CD4-positive, alpha-beta T cell (primary cell): Measurements from ENCODE around the gene TRIB2. TPM values are rescaled to one million over a fixed set of nuclear protein-coding genes. Genes with fewer than 3 reads are reported as not detected.

Experiments
- ATAC-seq: fragments of 200-7000 bp; cut with Tn5 transposase; one replicate; pipeline ENCODE4 v1.10.0; 2022; ENCODE audit warnings: mild to moderate bottlenecking; ENCODE audit not compliant: poor library complexity
- CTCF ChIA-PET: fragments of 350-600 bp; sonication (Branson Sonifier 250); formaldehyde crosslinking; loops from one replicate; lab custom pipeline; 2021; ENCODE audit warnings: antibody characterized with exemption, inconsistent platforms; lab: Charles Lee
- POLR2A ChIA-PET: fragments of 350-600 bp; sonication (Branson Sonifier 250); formaldehyde crosslinking; loops from one replicate; lab custom pipeline; 2021; ENCODE audit warnings: antibody characterized with exemption, inconsistent platforms; lab: Charles Lee
- DNase-seq, 14 experiments: peaks; one replicate each; pipeline ENCODE4 v3.0.0-alpha.2; 2013 to 2020; ENCODE audit warnings: mixed read lengths in 2 of 14
- H3K27ac ChIP-seq, 2 donors: one replicate each; pipeline versions ENCODE4 v1.5.1 to v1.7.0; 2013; ENCODE audit warnings: low read length in 2 of 2, low read depth in 1 of 2, mild to moderate bottlenecking in 1 of 2
- H3K27me3 ChIP-seq, 2 experiments: 1 replicate in 1 of 2; 2 replicates in 1 of 2; pipeline versions ENCODE4 v1.6.1 to v1.7.0; 2013; ENCODE audit warnings: low read length in 2 of 2, control low read depth in 1 of 2, mild to moderate bottlenecking in 1 of 2, moderate library complexity in 1 of 2; ENCODE audit not compliant: insufficient read depth in 2 of 2, control insufficient read depth in 1 of 2
- H3K36me3 ChIP-seq: one replicate; pipeline ENCODE4 v1.6.1; 2013; ENCODE audit warnings: low read length, control low read depth; ENCODE audit not compliant: insufficient read depth
- H3K4me1 ChIP-seq: one replicate; pipeline ENCODE4 v1.6.1; 2013; ENCODE audit warnings: low read length, control low read depth; ENCODE audit not compliant: insufficient read depth
- H3K4me3 ChIP-seq: one replicate; pipeline ENCODE4 v1.5.1; 2013; ENCODE audit warnings: mild to moderate bottlenecking, low read length, moderate library complexity
- H3K9me3 ChIP-seq, 2 experiments: 1 replicate in 1 of 2; 2 replicates in 1 of 2; pipeline versions ENCODE4 v1.6.1 to v1.7.0; 2013; ENCODE audit warnings: low read length in 2 of 2, mild to moderate bottlenecking in 2 of 2, control low read depth in 1 of 2, moderate library complexity in 1 of 2; ENCODE audit not compliant: control insufficient read depth in 1 of 2, insufficient read depth in 1 of 2
- H3K27ac Mint-ChIP-seq: one replicate; pipeline ENCODE4 v1.8.0; 2020; ENCODE audit warnings: mixed read lengths
- H3K27me3 Mint-ChIP-seq: one replicate; pipeline ENCODE4 v1.8.0; 2021; ENCODE audit warnings: mixed read lengths
- H3K36me3 Mint-ChIP-seq: one replicate; pipeline ENCODE4 v1.8.0; 2021; ENCODE audit warnings: low read depth, mixed read lengths
- H3K4me1 Mint-ChIP-seq: one replicate; pipeline ENCODE4 v1.8.0; 2021; ENCODE audit warnings: low read depth, mixed read lengths
- H3K4me3 Mint-ChIP-seq: one replicate; pipeline ENCODE4 v1.8.0; 2020; ENCODE audit warnings: mild to moderate bottlenecking, mixed read lengths
- H3K9me3 Mint-ChIP-seq: one replicate; pipeline ENCODE4 v1.8.0; 2020; ENCODE audit warnings: mixed read lengths
- intact Hi-C, 2 experiments: fragments of 100-400 bp; cut with DNase I in 1 of 2; cut with micrococcal nuclease in 1 of 2; formaldehyde crosslinking; loops; one replicate each; pipeline versions ENCODE4 v1.15.1 to v1.9.0; 2023 to 2025; cut with DNase I, micrococcal nuclease
- total RNA-seq, 174 experiments: library from RNA in 2 of 174; stranded (reverse) in 2 of 174; gene quantifications; one replicate each; pipeline ENCODE4 v1.2.3 and lab custom pipeline; 2021 to 2026
- TF ChIP-seq, protein P1 (sequence below): fragments of 200-600 bp; IDR thresholded peaks from one replicate; pipeline ENCODE4 v1.8.0; 2022; ENCODE audit warnings: antibody characterized with exemption, mild to moderate bottlenecking

The TRIB2 gene
- total RNA-seq, 2 experiments from 2014 or later = 91.3 to 102 TPM

DNA sequence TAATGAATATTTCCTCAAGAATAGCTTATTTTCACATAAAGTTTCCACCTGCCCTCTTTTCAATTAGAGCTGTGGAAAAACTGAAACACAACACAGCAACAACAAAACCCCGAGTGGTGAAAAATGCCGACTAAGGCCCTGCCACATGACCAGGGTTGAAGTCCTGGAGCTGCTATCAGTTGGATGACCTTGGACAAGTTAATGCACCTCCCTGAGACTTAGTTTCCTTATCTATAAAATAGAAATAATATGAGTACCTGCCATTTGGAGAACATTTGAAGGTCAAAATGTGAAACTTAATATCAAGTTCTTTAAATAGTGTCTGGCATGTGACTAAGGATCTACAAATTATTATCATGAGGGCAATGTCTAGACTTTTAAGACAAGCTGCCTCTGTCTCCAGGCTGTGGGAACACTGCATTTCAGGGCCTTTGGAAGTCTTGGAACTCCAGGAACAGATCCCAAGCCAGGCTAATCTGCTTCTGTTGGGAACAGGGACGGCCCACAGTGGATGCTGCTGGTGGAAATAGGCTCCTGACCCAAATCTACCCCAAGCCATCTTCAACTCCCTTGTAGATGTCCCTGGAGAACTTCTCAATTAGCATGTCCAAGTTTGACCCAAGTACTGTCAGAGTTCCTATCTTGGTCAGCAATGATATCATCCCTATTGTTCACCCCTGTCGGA, 42.0 kb upstream of the TRIB2 start:
- H3K27me3 Mint-ChIP-seq = no peaks in the 10 kb centered on the region
- H3K9me3 Mint-ChIP-seq = no peaks in the 10 kb centered on the region
- intact Hi-C loops = no loop called here
- CTCF ChIA-PET = no interaction called here
- Histone ChIP-seq H3K4me1 (no peaks in the 10 kb centered on the region), H3K27me3 (no peaks in the 10 kb centered on the region), H3K36me3 (no peaks in the 10 kb centered on the region), H3K4me3 (no peak overlapping the region), H3K9me3 (no peaks in the 10 kb centered on the region), H3K27ac (no peak overlapping the region)
- H3K36me3 Mint-ChIP-seq = no peaks in the 10 kb centered on the region
- H3K4me1 Mint-ChIP-seq = no peaks in the 10 kb centered on the region
- no peak overlapping the region for H3K4me3 Mint-ChIP-seq
- TF ChIP-seq, protein P1, sequence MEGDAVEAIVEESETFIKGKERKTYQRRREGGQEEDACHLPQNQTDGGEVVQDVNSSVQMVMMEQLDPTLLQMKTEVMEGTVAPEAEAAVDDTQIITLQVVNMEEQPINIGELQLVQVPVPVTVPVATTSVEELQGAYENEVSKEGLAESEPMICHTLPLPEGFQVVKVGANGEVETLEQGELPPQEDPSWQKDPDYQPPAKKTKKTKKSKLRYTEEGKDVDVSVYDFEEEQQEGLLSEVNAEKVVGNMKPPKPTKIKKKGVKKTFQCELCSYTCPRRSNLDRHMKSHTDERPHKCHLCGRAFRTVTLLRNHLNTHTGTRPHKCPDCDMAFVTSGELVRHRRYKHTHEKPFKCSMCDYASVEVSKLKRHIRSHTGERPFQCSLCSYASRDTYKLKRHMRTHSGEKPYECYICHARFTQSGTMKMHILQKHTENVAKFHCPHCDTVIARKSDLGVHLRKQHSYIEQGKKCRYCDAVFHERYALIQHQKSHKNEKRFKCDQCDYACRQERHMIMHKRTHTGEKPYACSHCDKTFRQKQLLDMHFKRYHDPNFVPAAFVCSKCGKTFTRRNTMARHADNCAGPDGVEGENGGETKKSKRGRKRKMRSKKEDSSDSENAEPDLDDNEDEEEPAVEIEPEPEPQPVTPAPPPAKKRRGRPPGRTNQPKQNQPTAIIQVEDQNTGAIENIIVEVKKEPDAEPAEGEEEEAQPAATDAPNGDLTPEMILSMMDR = no peak
- POLR2A ChIA-PET = interaction anchor here (0.7 to 0.9 kb wide), 2 partner anchors 9 to 34 kb away, joined by 3 read pairs; no protein-coding TSS in a partner anchor
- ATAC-seq (no peak), DNase-seq (no peak)
- no peak overlapping the region for H3K27ac Mint-ChIP-seq

DNA sequence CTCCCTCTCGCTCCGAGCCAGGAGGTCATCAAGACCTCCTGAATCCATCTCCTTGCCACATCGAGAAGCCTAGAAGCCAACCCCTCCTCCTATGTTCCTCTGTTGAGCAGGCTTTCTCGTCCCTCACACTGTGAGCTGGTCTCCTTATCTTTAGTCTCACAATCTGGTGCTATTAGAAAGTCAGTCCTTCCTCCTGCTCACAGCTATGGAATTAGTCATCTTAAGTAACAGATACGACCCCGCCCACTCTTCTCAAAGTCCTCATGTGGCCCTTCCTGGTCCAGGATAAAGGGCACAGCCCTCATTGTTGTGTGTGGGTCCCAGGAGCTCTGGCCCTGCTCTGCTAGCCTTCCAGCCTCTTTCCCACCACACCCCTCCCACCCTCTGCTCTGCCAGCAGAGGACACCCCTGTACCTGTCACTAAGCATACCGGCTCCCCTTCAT, 41.4 kb upstream of the TRIB2 start:
- H3K4me1 Mint-ChIP-seq = no peaks in the 10 kb centered on the region
- H3K27me3 Mint-ChIP-seq = no peaks in the 10 kb centered on the region
- H3K9me3 Mint-ChIP-seq = no peaks in the 10 kb centered on the region
- ChIA-PET POLR2A (no interaction called here), CTCF (no interaction called here)
- DNase-seq (no peak), ATAC-seq (no peak)
- H3K27ac ChIP-seq = no peak overlapping the region
- intact Hi-C loops = no loop called here
- TF ChIP-seq, protein P1 = no peak
- H3K9me3 ChIP-seq = no peaks in the 10 kb centered on the region
- no peaks in the 10 kb centered on the region for H3K4me1 ChIP-seq
- H3K27ac Mint-ChIP-seq = no peak overlapping the region
- no peaks in the 10 kb centered on the region for H3K27me3 ChIP-seq
- no peaks in the 10 kb centered on the region for H3K36me3 Mint-ChIP-seq
- no peaks in the 10 kb centered on the region for H3K36me3 ChIP-seq
- no peak overlapping the region for H3K4me3 Mint-ChIP-seq
- no peak overlapping the region for H3K4me3 ChIP-seq

DNA sequence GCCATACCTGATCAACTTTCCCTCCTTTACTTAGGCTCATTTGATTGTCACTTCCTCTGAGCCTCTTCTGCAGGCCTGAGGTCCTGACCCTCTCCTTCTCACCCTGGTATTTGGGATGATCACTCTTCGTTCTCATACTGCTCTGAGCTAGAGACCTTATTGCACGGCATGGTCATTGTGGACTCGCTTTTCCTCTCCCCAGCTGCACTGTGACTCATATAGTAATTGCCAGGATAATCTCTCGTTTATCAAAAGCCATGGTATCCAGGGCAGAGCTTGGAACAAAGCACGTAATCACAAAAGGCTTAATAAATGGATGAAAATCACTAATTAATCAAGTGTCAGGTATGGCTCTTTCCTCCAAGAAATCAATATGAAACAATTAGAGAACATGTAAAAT, 40.9 kb upstream of the TRIB2 start:
- Histone ChIP-seq H3K4me1 (no peaks in the 10 kb centered on the region), H3K27ac (no peak overlapping the region), H3K27me3 (no peaks in the 10 kb centered on the region), H3K9me3 (peaks cover 0 to 4% of the 10 kb centered on the region in 2 experiments), H3K4me3 (no peak overlapping the region), H3K36me3 (no peaks in the 10 kb centered on the region)
- intact Hi-C loops = no loop called here
- DNase-seq (no peak), ATAC-seq (no peak)
- TF ChIP-seq, protein P1 = no peak
- H3K36me3 Mint-ChIP-seq = no peaks in the 10 kb centered on the region
- no peak overlapping the region for H3K4me3 Mint-ChIP-seq
- H3K9me3 Mint-ChIP-seq = no peaks in the 10 kb centered on the region
- no peaks in the 10 kb centered on the region for H3K27me3 Mint-ChIP-seq
- no peak overlapping the region for H3K27ac Mint-ChIP-seq
- CTCF ChIA-PET = no interaction called here
- H3K4me1 Mint-ChIP-seq = no peaks in the 10 kb centered on the region
- POLR2A ChIA-PET = no interaction called here
